GM12892 (cell line): Measurements from ENCODE around the gene NSG2.

Experiments used
- POLR2A ChIP-seq: IDR thresholded peaks from 2 replicates; pipeline ENCODE4 v1.6.1; 2011; ENCODE audit warnings: low read depth, low read length, control low read depth
- POLR2AphosphoS5 ChIP-seq: IDR thresholded peaks from 2 replicates; pipeline ENCODE4 v1.6.1; 2011; ENCODE audit warnings: low read depth, low read length, control low read depth
- TAF1 ChIP-seq: IDR thresholded peaks from 2 replicates; pipeline ENCODE4 v1.6.1; 2011; ENCODE audit warnings: low read depth, mild to moderate bottlenecking, control low read depth, low read length, borderline replicate concordance

DNA sequence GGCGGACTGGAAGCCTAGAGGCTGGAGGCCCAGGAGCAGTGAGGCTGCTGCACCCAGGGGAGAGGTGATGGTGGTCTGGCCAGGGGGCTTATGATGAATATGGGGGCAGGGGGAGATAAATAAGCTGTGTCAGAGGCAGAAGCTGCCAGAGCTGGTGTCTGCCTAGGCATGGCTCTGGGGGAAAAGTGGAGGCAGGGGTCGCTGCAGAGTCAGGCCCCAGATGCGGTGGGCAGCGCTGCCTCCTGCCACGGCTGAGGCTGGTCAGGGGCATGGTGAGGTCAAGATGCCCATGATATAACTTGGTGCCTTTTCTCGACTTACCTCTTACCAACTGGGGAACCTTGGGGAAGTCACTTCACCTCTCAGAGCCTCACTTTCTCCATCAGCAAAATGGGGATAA is 51.1 kb downstream of the NSG2 start:
- TF ChIP-seq POLR2A = no peak
- TF ChIP-seq POLR2AphosphoS5 = no peak
- no peak for TF ChIP-seq TAF1
